Measurements from ENCODE around the gene METTL6. TPM values are rescaled to one million over a fixed set of nuclear protein-coding genes. Genes with fewer than 3 reads are reported as not detected.

The METTL6 gene
- total RNA-seq, 4 donors from 2014 or later = 2.6 to 9.6 (median 9.0) TPM

DNA sequence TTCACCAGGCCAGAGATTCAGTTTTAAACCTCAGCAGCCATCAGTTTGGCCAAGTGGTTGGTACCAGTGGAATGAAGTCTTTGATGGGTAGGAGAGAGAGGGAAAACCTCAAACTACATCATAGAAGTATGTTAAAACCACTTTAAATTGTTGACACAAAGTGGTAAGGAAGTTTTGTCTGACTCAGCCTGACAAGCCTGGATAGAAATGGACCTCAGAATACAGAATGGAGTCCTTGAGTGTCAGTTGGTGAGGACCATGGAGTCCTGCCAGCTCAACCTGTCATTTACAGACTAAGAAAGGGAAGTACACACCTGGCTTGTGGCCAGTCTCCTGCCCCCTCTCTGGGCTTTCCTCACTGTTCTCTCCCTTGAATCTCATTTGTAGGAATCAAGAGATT is 12.1 kb upstream of the METTL6 start:
- no peaks in the 10 kb centered on the region for H3K9me3 ChIP-seq
- DNase-seq = no peak
- H3K4me3 ChIP-seq = no peak overlapping the region
- intact Hi-C loops (cut with DNase I; ENCODE audit: low total_unique reads) (loop anchor here (10.0 kb wide), 1 partner anchor 115 kb away; no protein-coding TSS in a partner anchor), in situ Hi-C loops (cut with MboI; ENCODE audit: low pct_ligation_motif_present in 1 of 4, low pct_unique_long_range_greater_than_20kb in 1 of 4, low sequenced_read_pairs in 3 of 4) (loop anchor here in 3 of 4 donors (25.0 kb wide), 1 partner anchor 123 kb away; no protein-coding TSS in a partner anchor)
- no peaks in the 10 kb centered on the region for H3K4me1 ChIP-seq
- H3K27me3 ChIP-seq = no peaks in the 10 kb centered on the region
- H3K27ac ChIP-seq = no peak overlapping the region
- TF ChIP-seq, protein P1, sequence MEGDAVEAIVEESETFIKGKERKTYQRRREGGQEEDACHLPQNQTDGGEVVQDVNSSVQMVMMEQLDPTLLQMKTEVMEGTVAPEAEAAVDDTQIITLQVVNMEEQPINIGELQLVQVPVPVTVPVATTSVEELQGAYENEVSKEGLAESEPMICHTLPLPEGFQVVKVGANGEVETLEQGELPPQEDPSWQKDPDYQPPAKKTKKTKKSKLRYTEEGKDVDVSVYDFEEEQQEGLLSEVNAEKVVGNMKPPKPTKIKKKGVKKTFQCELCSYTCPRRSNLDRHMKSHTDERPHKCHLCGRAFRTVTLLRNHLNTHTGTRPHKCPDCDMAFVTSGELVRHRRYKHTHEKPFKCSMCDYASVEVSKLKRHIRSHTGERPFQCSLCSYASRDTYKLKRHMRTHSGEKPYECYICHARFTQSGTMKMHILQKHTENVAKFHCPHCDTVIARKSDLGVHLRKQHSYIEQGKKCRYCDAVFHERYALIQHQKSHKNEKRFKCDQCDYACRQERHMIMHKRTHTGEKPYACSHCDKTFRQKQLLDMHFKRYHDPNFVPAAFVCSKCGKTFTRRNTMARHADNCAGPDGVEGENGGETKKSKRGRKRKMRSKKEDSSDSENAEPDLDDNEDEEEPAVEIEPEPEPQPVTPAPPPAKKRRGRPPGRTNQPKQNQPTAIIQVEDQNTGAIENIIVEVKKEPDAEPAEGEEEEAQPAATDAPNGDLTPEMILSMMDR (IDR thresholded peaks at IDR 0.05) = no peak
- TF ChIP-seq POLR2A (IDR thresholded peaks at IDR 0.05) = no peak
- TF ChIP-seq EP300 (IDR thresholded peaks at IDR 0.05; ENCODE audit: low read depth) = no peak
- TF ChIP-seq POLR2AphosphoS5 (IDR thresholded peaks at IDR 0.05) = no peak
- peaks cover 0 to 61% (median 17%) of the 10 kb centered on the region in 4 donors for H3K36me3 ChIP-seq

DNA sequence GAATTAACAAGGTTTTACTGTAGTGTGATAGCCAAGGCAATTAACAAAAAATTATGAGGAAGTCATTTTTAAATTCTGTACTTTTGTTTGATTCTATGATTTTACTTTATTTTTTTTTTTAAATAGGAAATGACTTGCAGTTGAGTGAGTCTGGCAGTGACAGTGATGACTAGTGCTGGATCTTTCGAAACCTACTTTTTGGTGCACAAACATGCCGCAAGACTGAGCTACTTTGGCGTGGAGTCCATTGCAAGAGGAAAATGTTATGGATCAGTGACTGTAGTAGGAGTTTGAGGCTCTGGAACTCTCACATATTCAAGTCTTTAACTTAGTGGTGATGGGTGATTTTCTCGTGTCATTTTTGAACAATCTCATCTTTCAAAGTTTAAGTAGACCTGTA is 11.6 kb upstream of the METTL6 start:
- Histone ChIP-seq H3K9me3 (no peaks in the 10 kb centered on the region), H3K4me3 (no peak overlapping the region), H3K36me3 (peaks cover 0 to 66% (median 19%) of the 10 kb centered on the region in 4 donors), H3K4me1 (no peaks in the 10 kb centered on the region), H3K27me3 (no peaks in the 10 kb centered on the region), H3K27ac (no peak overlapping the region)
- intact Hi-C loops (cut with DNase I; ENCODE audit: low total_unique reads) = loop anchor here (10.0 kb wide), 1 partner anchor 116 kb away; no protein-coding TSS in a partner anchor
- in situ Hi-C loops (cut with MboI; ENCODE audit: low pct_ligation_motif_present in 1 of 4, low pct_unique_long_range_greater_than_20kb in 1 of 4, low sequenced_read_pairs in 3 of 4) = loop anchor here in 3 of 4 donors (25.0 kb wide), 1 partner anchor 123 kb away; no protein-coding TSS in a partner anchor
- 86 to 93% methylated on average over 4 of the region's 4 CpGs for WGBS, 2 donors (ENCODE audit: low coverage in 1 of 2)
- DNase-seq = no peak
- TF ChIP-seq POLR2A (IDR thresholded peaks at IDR 0.05) (no peak), EP300 (IDR thresholded peaks at IDR 0.05; ENCODE audit: low read depth) (no peak), POLR2AphosphoS5 (IDR thresholded peaks at IDR 0.05) (no peak)
- TF ChIP-seq, protein P1 (IDR thresholded peaks at IDR 0.05) = no peak

DNA sequence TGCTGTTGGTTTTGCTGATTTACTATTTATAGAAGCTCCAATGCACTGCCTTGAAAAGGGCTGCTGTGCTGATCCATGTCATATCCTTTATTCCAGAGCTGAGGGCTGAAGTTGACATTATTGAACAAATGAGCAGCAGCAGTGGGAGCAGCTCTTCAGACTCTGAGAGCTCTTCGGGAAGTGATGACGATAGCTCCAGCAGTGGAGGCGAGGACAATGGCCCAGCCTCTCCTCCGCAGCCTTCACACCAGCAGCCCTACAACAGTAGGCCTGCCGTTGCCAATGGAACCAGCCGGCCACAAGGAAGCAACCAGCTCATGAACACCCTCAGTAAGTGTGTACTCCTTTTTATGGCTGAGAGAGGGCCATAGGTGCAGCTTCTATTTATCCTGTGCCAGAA is 8.9 kb upstream of the METTL6 start:
- in situ Hi-C loops (cut with MboI; ENCODE audit: low pct_ligation_motif_present in 1 of 4, low pct_unique_long_range_greater_than_20kb in 1 of 4, low sequenced_read_pairs in 3 of 4) = loop anchor here in 3 of 4 donors (25.0 kb wide), 1 partner anchor 126 kb away; no protein-coding TSS in a partner anchor
- WGBS, 2 donors (ENCODE audit: low coverage in 1 of 2) = 98% methylated on average over 4 of the region's 6 CpGs; no CpG with 5 or more reads in 1 of the 2 donors
- Histone ChIP-seq H3K27me3 (no peaks in the 10 kb centered on the region), H3K36me3 (peaks cover 0 to 85% (median 15%) of the 10 kb centered on the region in 4 donors), H3K27ac (no peak overlapping the region), H3K4me1 (peaks cover 0 to under 1% (median 0%) of the 10 kb centered on the region in 4 donors), H3K4me3 (no peak overlapping the region), H3K9me3 (no peaks in the 10 kb centered on the region)
- DNase-seq = no peak
- TF ChIP-seq EP300 (IDR thresholded peaks at IDR 0.05; ENCODE audit: low read depth) (no peak), POLR2AphosphoS5 (IDR thresholded peaks at IDR 0.05) (no peak), POLR2A (IDR thresholded peaks at IDR 0.05) (no peak)
- TF ChIP-seq, protein P1 (IDR thresholded peaks at IDR 0.05) = no peak
- intact Hi-C loops (cut with DNase I; ENCODE audit: low total_unique reads) = loop anchor here (10.0 kb wide), 1 partner anchor 119 kb away; no protein-coding TSS in a partner anchor

DNA sequence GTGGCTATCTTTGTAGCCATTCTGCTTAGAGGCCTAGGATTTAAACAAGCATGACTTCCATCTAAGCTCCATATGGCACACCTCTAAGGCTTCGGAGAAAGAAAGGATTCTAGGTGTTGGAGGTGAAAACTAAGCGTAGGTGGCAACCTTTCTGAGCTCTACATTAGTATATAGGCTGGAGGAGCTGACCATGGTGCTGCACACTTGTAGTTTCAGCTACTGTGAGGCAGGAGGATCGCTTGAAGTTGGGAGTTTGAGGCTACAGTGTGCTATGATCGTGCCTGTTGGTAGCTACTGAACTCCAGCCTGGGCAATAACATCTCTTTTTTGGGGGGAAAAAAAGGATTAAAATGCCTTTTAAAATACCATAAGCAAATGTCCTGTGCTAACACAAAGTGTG is 7.4 kb upstream of the METTL6 start:
- Histone ChIP-seq H3K4me1 (peaks cover 0 to 12% (median 0%) of the 10 kb centered on the region in 4 donors), H3K4me3 (no peak overlapping the region), H3K36me3 (peaks cover 0 to 78% (median 13%) of the 10 kb centered on the region in 4 donors), H3K27ac (no peak overlapping the region), H3K9me3 (no peaks in the 10 kb centered on the region), H3K27me3 (no peaks in the 10 kb centered on the region)
- in situ Hi-C loops (cut with MboI; ENCODE audit: low pct_ligation_motif_present in 1 of 4, low pct_unique_long_range_greater_than_20kb in 1 of 4, low sequenced_read_pairs in 3 of 4) = loop anchor here in 3 of 4 donors (25.0 kb wide), 1 partner anchor 128 kb away; no protein-coding TSS in a partner anchor
- DNase-seq = no peak
- WGBS, 2 donors (ENCODE audit: low coverage in 1 of 2) = 93 to 95% methylated on average over 2 to 4 of the region's 4 CpGs
- intact Hi-C loops (cut with DNase I; ENCODE audit: low total_unique reads) = loop anchor here (10.0 kb wide), 1 partner anchor 120 kb away; no protein-coding TSS in a partner anchor
- TF ChIP-seq, protein P1 (IDR thresholded peaks at IDR 0.05) = no peak
